HFFc6 (cell line): ENCODE data around the gene CACNB4. TPM values are rescaled to one million over a fixed set of nuclear protein-coding genes. Genes with fewer than 3 reads are reported as not detected.
"Not testable (repeated sequence)": the region's sequence is repeated elsewhere in the genome, so short reads cannot be mapped to it uniquely, and the experiment has no call there.

Source experiments
- DNase-seq: peaks from one replicate; pipeline ENCODE4 v3.0.0-alpha.2; 2018
- H3K27ac Mint-ChIP-seq: 2 replicates; pipeline ENCODE4 v1.8.0; 2020; ENCODE audit warnings: mild to moderate bottlenecking, mixed read lengths
- H3K27me3 Mint-ChIP-seq: 2 replicates; pipeline ENCODE4 v1.8.0; 2021; ENCODE audit warnings: mild to moderate bottlenecking, moderate library complexity, mixed read lengths; ENCODE audit not compliant: insufficient read depth
- H3K36me3 Mint-ChIP-seq: 2 replicates; pipeline ENCODE4 v1.8.0; 2021; ENCODE audit warnings: low read depth, mixed read lengths
- H3K4me1 Mint-ChIP-seq: 2 replicates; pipeline ENCODE4 v1.8.0; 2020; ENCODE audit warnings: low read depth, mixed read lengths
- H3K4me3 Mint-ChIP-seq: 2 replicates; pipeline ENCODE4 v1.8.0; 2020; ENCODE audit warnings: mild to moderate bottlenecking, moderate library complexity, mixed read lengths
- H3K9me3 Mint-ChIP-seq: 2 replicates; pipeline ENCODE4 v1.8.0; 2020; ENCODE audit warnings: mild to moderate bottlenecking, mixed read lengths
- total RNA-seq, 6 experiments: library from RNA; stranded (reverse); fragmentation: NEBNext Ultra II Directional; extraction: Animal tissue kit (Norgen Biotek cat#: 25700); gene quantifications; 2 replicates in 1 of 6; 3 replicates in 5 of 6; pipeline ENCODE4 v1.2.3, GENCODE V29; 2021
- TF ChIP-seq, protein P1 (sequence below): fragments of 200-600 bp; sonication (generic); IDR thresholded peaks from 2 replicates; pipeline ENCODE4 v1.5.0; 2021; ENCODE audit warnings: antibody characterized with exemption, mild to moderate bottlenecking

Gene CACNB4
- total RNA-seq, 6 experiments from 2014 or later: 0.05 to 0.23 (median 0.21) TPM; not detected in 3

- DNase-seq: no peak
- Mint-ChIP-seq H3K4me1 (no peaks in the 10 kb centered on the region), H3K4me3 (no peak overlapping the region), H3K36me3 (no peaks in the 10 kb centered on the region), H3K27me3 (peaks cover 2% of the 10 kb centered on the region; the same call in 1 of the 2 replicates), H3K9me3 (no peaks in the 10 kb centered on the region; the same call in 1 of the 2 replicates), H3K27ac (no peak overlapping the region)
- TF ChIP-seq, protein P1, sequence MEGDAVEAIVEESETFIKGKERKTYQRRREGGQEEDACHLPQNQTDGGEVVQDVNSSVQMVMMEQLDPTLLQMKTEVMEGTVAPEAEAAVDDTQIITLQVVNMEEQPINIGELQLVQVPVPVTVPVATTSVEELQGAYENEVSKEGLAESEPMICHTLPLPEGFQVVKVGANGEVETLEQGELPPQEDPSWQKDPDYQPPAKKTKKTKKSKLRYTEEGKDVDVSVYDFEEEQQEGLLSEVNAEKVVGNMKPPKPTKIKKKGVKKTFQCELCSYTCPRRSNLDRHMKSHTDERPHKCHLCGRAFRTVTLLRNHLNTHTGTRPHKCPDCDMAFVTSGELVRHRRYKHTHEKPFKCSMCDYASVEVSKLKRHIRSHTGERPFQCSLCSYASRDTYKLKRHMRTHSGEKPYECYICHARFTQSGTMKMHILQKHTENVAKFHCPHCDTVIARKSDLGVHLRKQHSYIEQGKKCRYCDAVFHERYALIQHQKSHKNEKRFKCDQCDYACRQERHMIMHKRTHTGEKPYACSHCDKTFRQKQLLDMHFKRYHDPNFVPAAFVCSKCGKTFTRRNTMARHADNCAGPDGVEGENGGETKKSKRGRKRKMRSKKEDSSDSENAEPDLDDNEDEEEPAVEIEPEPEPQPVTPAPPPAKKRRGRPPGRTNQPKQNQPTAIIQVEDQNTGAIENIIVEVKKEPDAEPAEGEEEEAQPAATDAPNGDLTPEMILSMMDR: no peak
Measured at GRCh38 chr2:151922845-151923666, 175.8 kb downstream of the CACNB4 start.

DNA sequence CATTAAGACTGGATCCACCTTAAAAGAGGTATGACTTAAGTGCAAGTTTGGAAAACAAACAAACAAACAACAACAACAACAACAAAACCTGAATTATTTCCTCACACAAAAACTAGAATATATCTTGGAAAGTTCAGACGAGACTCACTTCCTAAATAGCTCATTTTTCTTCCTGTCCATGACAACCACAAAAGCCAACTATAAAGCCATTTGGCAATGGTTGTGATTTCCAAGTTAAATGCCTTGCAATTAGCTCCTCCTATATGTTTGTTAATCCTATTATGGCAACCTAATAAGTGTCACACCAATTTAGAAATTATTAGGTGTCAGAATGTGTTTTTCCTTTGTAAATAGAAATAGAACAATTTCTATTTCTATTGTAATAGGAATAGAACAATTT lies 179.1 kb downstream of the CACNB4 start:
- H3K27me3 Mint-ChIP-seq: peaks cover 2% of the 10 kb centered on the region; the same call in 1 of the 2 replicates
- no peak overlapping the region for H3K27ac Mint-ChIP-seq
- DNase-seq: no peak
- no peak overlapping the region for H3K4me3 Mint-ChIP-seq
- no peaks in the 10 kb centered on the region for H3K36me3 Mint-ChIP-seq
- no peaks in the 10 kb centered on the region for H3K4me1 Mint-ChIP-seq
- H3K9me3 Mint-ChIP-seq: no peaks in the 10 kb centered on the region; the same call in 1 of the 2 replicates
- TF ChIP-seq, protein P1: no peak

GRCh38 chr2:151918308-151918707 lies 180.5 kb downstream of the CACNB4 start:
- Mint-ChIP-seq H3K4me3 (no peak overlapping the region), H3K27ac (no peak overlapping the region), H3K27me3 (peaks cover 7% of the 10 kb centered on the region), H3K36me3 (no peaks in the 10 kb centered on the region), H3K9me3 (no peaks in the 10 kb centered on the region; the same call in 1 of the 2 replicates), H3K4me1 (no peaks in the 10 kb centered on the region)
- TF ChIP-seq, protein P1: no peak
- no peak for DNase-seq

DNA sequence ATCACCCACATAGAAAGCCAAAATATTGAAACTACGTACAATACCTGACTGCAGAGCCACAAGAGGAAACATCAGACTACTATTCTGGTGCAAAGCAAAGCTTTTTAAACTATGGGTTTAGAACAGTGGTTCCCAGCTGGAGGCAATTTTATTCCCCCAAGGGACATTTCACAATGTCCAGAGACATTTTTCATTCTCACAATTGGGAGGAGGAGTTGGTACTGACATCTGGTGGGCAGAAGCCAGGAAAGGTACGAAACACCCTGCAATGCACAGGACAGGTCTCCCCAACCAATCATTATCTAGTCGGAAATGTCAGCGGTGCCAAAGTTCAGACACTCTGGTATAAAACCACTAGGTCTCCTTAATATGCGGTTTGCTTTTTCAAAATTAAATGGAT lies 182.2 kb downstream of the CACNB4 start:
- Mint-ChIP-seq H3K27me3 (peaks cover 7% of the 10 kb centered on the region), H3K27ac (no peak overlapping the region), H3K36me3 (no peaks in the 10 kb centered on the region), H3K4me3 (no peak overlapping the region), H3K4me1 (no peaks in the 10 kb centered on the region), H3K9me3 (no peaks in the 10 kb centered on the region; the same call in 1 of the 2 replicates)
- DNase-seq: no peak
- TF ChIP-seq, protein P1: no peak

- H3K9me3 Mint-ChIP-seq, DNase-seq, H3K4me1 Mint-ChIP-seq, H3K27me3 Mint-ChIP-seq, H3K27ac Mint-ChIP-seq, H3K36me3 Mint-ChIP-seq, H3K4me3 Mint-ChIP-seq: not testable (repeated sequence)
Measured at GRCh38 chr2:151915629-151916025, 183.2 kb downstream of the CACNB4 start.

- H3K27ac Mint-ChIP-seq: no peak overlapping the region
- H3K27me3 Mint-ChIP-seq: peaks cover 7% of the 10 kb centered on the region
- TF ChIP-seq, protein P1: no peak
- no peak overlapping the region for H3K4me3 Mint-ChIP-seq
- no peaks in the 10 kb centered on the region for H3K9me3 Mint-ChIP-seq
- DNase-seq: no peak
- no peaks in the 10 kb centered on the region for H3K4me1 Mint-ChIP-seq
- H3K36me3 Mint-ChIP-seq: no peaks in the 10 kb centered on the region
Measured at GRCh38 chr2:151914989-151915628, 183.7 kb downstream of the CACNB4 start.
